OCI-LY3 (cell line): Measurements from ENCODE around the gene SLCO2B1.

Experiments used
- H2AFZ ChIP-seq: fragments of 200-600, 300-600 bp; shearing (Covaris generic); 2 replicates; pipeline ENCODE4 v1.6.0; 2014; ENCODE audit warnings: antibody characterized with exemption, low read depth, low read length
- H3K27ac ChIP-seq: fragments of 200-600, 300-600 bp; sonication (generic); 2 replicates; pipeline ENCODE4 v1.5.1; 2014; ENCODE audit warnings: mild to moderate bottlenecking, low read length, moderate library complexity, mixed read lengths
- H3K27me3 ChIP-seq: fragments of 200-600, 300-600 bp; sonication (generic); 2 replicates; pipeline ENCODE4 v1.6.1; 2014; ENCODE audit warnings: low read depth, low read length, mixed read lengths
- H3K36me3 ChIP-seq: fragments of 200-600, 300-600 bp; sonication (generic); replicated peaks from 2 replicates; pipeline ENCODE3; 2014; ENCODE audit warnings: low read depth, low read length, mixed read lengths
- H3K4me1 ChIP-seq: fragments of 300-600, 200-600 bp; sonication (generic); 2 replicates; pipeline ENCODE4 v1.6.1; 2014; ENCODE audit warnings: low read length, mixed read lengths
- H3K4me2 ChIP-seq: fragments of 200-600, 300-600 bp; sonication (generic); 2 replicates; pipeline ENCODE4 v1.6.1; 2014; ENCODE audit warnings: low read length, mixed read lengths
- H3K4me3 ChIP-seq: fragments of 300-600, 200-600 bp; sonication (generic); 2 replicates; pipeline ENCODE4 v1.5.1; 2014; ENCODE audit warnings: antibody characterized with exemption, mild to moderate bottlenecking, low read length, moderate library complexity
- H3K79me2 ChIP-seq: fragments of 300-600, 200-600 bp; shearing (Covaris generic); 2 replicates; pipeline ENCODE4 v1.6.1; 2014; ENCODE audit warnings: mild to moderate bottlenecking, low read length, mixed read lengths
- H3K9ac ChIP-seq: fragments of 300-600, 200-600 bp; shearing (Covaris generic); 2 replicates; pipeline ENCODE4 v1.6.0; 2014; ENCODE audit warnings: mild to moderate bottlenecking, low read length, moderate library complexity
- H3K9me3 ChIP-seq: fragments of 200-600, 300-600 bp; shearing (Covaris generic); 2 replicates; pipeline ENCODE4 v1.6.1; 2014; ENCODE audit warnings: low read length, mixed read lengths; ENCODE audit not compliant: insufficient read depth
- H4K20me1 ChIP-seq: fragments of 200-600, 300-600 bp; sonication (generic); 2 replicates; pipeline ENCODE4 v1.6.1; 2016; ENCODE audit warnings: low read length, mixed read lengths; ENCODE audit not compliant: insufficient read depth
- CTCF ChIP-seq: fragments of 200-600, 300-600 bp; sonication (generic); IDR thresholded peaks from 2 replicates; pipeline ENCODE4 v1.5.1; 2014; ENCODE audit warnings: antibody characterized with exemption, low read length, low read depth
- EZH2phosphoT487 ChIP-seq: fragments of 200-600 bp; shearing (Covaris generic); IDR thresholded peaks from 2 replicates; pipeline ENCODE4 v1.6.1; 2018; ENCODE audit warnings: antibody characterized with exemption, mixed run types, low read depth

SLCO2B1 gene

GRCh38 chr11:75246006-75246670, 95.2 kb downstream of the SLCO2B1 start:
- Histone ChIP-seq H3K4me3 (no peak overlapping the region), H3K9ac (no peak overlapping the region), H2AFZ (no peak overlapping the region), H3K4me1 (peaks cover 3% of the 10 kb centered on the region; the same call in 1 of the 2 replicates), H3K79me2 (no peaks in the 10 kb centered on the region), H3K9me3 (no peaks in the 10 kb centered on the region), H3K4me2 (no peak overlapping the region), H3K27ac (no peak overlapping the region), H3K36me3 (no peaks in the 10 kb centered on the region), H4K20me1 (no peaks in the 10 kb centered on the region), H3K27me3 (no peaks in the 10 kb centered on the region)
- no peak for TF ChIP-seq CTCF
- no peak for TF ChIP-seq EZH2phosphoT487

- H3K9ac ChIP-seq: no peak overlapping the region
- no peaks in the 10 kb centered on the region for H3K27me3 ChIP-seq
- TF ChIP-seq EZH2phosphoT487: no peak
- H4K20me1 ChIP-seq: no peaks in the 10 kb centered on the region
- H3K36me3 ChIP-seq: no peaks in the 10 kb centered on the region
- H3K79me2 ChIP-seq: no peaks in the 10 kb centered on the region
- no peaks in the 10 kb centered on the region for H3K9me3 ChIP-seq
- no peak overlapping the region for H3K4me2 ChIP-seq
- no peak overlapping the region for H2AFZ ChIP-seq
- peaks cover 3% of the 10 kb centered on the region; the same call in 1 of the 2 replicates for H3K4me1 ChIP-seq
- no peak overlapping the region for H3K4me3 ChIP-seq
- no peak overlapping the region for H3K27ac ChIP-seq
Observed at GRCh38 chr11:75246671-75247350, 95.9 kb downstream of the SLCO2B1 start.

GRCh38 chr11:75248924-75249256, 98.0 kb downstream of the SLCO2B1 start:
- H3K27ac ChIP-seq: no peak overlapping the region
- H2AFZ ChIP-seq: no peak overlapping the region
- H4K20me1 ChIP-seq: no peaks in the 10 kb centered on the region
- no peak overlapping the region for H3K9ac ChIP-seq
- H3K4me2 ChIP-seq: no peak overlapping the region
- peaks cover 3% of the 10 kb centered on the region; the same call in 1 of the 2 replicates for H3K27me3 ChIP-seq
- TF ChIP-seq CTCF: no peak
- no peak for TF ChIP-seq EZH2phosphoT487
- H3K4me3 ChIP-seq: no peak overlapping the region
- no peaks in the 10 kb centered on the region for H3K79me2 ChIP-seq
- peaks cover 13% of the 10 kb centered on the region for H3K9me3 ChIP-seq
- no peaks in the 10 kb centered on the region for H3K36me3 ChIP-seq
- peaks cover 3% of the 10 kb centered on the region; the same call in 1 of the 2 replicates for H3K4me1 ChIP-seq

- Histone ChIP-seq H3K9me3 (peaks cover 13% of the 10 kb centered on the region), H3K27me3 (peaks cover 3% of the 10 kb centered on the region; the same call in 1 of the 2 replicates), H3K79me2 (no peaks in the 10 kb centered on the region), H3K9ac (no peak overlapping the region), H4K20me1 (no peaks in the 10 kb centered on the region), H3K27ac (no peak overlapping the region), H3K4me2 (no peak overlapping the region), H3K4me1 (peaks cover 3% of the 10 kb centered on the region; the same call in 1 of the 2 replicates), H2AFZ (no peak overlapping the region), H3K4me3 (no peak overlapping the region), H3K36me3 (no peaks in the 10 kb centered on the region)
- TF ChIP-seq EZH2phosphoT487 (no peak), CTCF (no peak)
Observed at GRCh38 chr11:75249704-75250103, 98.8 kb downstream of the SLCO2B1 start.
